Natural killer cell (primary cell): ENCODE results near the gene GNAI2. TPM values are rescaled to one million over a fixed set of nuclear protein-coding genes. Genes with fewer than 3 reads are reported as not detected.

Source experiments
- ATAC-seq, 3 donors: fragments of 150-1000 bp in 2 of 3; fragments of 200-7000 bp in 1 of 3; cut with Tn5 transposase; 1 replicate in 1 of 3; 2 replicates in 2 of 3; pipeline ENCODE4 v1.10.0; 2021; ENCODE audit warnings: mild to moderate bottlenecking in 2 of 3, moderate library complexity in 2 of 3
- DNase-seq, 2 donors: peaks; one replicate each; pipeline versions ENCODE4 v3.0.0 to v3.0.0-alpha.2; 2013 to 2021; ENCODE audit warnings: mixed read lengths in 1 of 2
- H3K27ac ChIP-seq: one replicate; pipeline ENCODE4 v1.5.1; 2013; ENCODE audit warnings: mild to moderate bottlenecking, low read length
- H3K27me3 ChIP-seq: one replicate; pipeline ENCODE4 v1.6.1; 2013; ENCODE audit warnings: low read length; ENCODE audit not compliant: control insufficient read depth, insufficient read depth
- H3K36me3 ChIP-seq: one replicate; pipeline ENCODE4 v1.6.1; 2013; ENCODE audit warnings: low read length; ENCODE audit not compliant: control insufficient read depth, insufficient read depth
- H3K4me1 ChIP-seq: one replicate; pipeline ENCODE4 v1.6.1; 2013; ENCODE audit warnings: low read length; ENCODE audit not compliant: control insufficient read depth, insufficient read depth
- H3K4me3 ChIP-seq: one replicate; pipeline ENCODE4 v1.5.1; 2013; ENCODE audit warnings: low read length
- H3K9me3 ChIP-seq: one replicate; pipeline ENCODE4 v1.6.1; 2013; ENCODE audit warnings: low read length; ENCODE audit not compliant: control insufficient read depth, insufficient read depth
- H3K27ac Mint-ChIP-seq, 2 donors: one replicate each; pipeline ENCODE4 v1.8.0; 2022; ENCODE audit warnings: mild to moderate bottlenecking in 2 of 2, mixed read lengths in 2 of 2, moderate library complexity in 1 of 2
- H3K27me3 Mint-ChIP-seq, 2 donors: one replicate each; pipeline ENCODE4 v1.8.0; 2022; ENCODE audit warnings: low read depth in 2 of 2, mixed read lengths in 2 of 2
- H3K36me3 Mint-ChIP-seq: one replicate; pipeline ENCODE4 v1.8.0; 2022; ENCODE audit warnings: mixed read lengths
- H3K4me1 Mint-ChIP-seq, 2 donors: one replicate each; pipeline ENCODE4 v1.8.0; 2022; ENCODE audit warnings: mixed read lengths in 2 of 2
- H3K4me3 Mint-ChIP-seq: one replicate; pipeline ENCODE4 v1.8.0; 2022; ENCODE audit warnings: mild to moderate bottlenecking, moderate library complexity, mixed read lengths
- H3K9me3 Mint-ChIP-seq, 2 donors: one replicate each; pipeline ENCODE4 v1.8.0; 2022; ENCODE audit warnings: mixed read lengths in 2 of 2
- whole genome bisulfite sequencing: methylation state at CpG from one replicate; pipeline ENCODE4 v1.1.7; 2013; ENCODE audit warnings: missing lambda C conversion rate; ENCODE audit not compliant: insufficient coverage; 5-methylcytosine and 5-hydroxymethylcytosine counted together
- intact Hi-C: fragments of 100-400 bp; cut with micrococcal nuclease; formaldehyde crosslinking; loops from one replicate; pipeline ENCODE4 v1.14.2; 2022
- total RNA-seq, 4 donors: library from RNA; stranded (reverse); fragments of 120-200 nt in 1 of 4; gene quantifications; one replicate each; pipeline versions ENCODE4 v1.2.3 to v1.2.4, GENCODE V29; 2013 to 2022
- TF ChIP-seq, protein P1 (sequence below): fragments of 200-600 bp; IDR thresholded peaks from one replicate; pipeline ENCODE4 v1.8.0; 2022; ENCODE audit warnings: antibody characterized with exemption

The GNAI2 gene
- total RNA-seq, 3 donors from 2014 or later (not counting 1 experiment from before 2014, with no cell fraction given) = 428 to 467 (median 447) TPM

DNA sequence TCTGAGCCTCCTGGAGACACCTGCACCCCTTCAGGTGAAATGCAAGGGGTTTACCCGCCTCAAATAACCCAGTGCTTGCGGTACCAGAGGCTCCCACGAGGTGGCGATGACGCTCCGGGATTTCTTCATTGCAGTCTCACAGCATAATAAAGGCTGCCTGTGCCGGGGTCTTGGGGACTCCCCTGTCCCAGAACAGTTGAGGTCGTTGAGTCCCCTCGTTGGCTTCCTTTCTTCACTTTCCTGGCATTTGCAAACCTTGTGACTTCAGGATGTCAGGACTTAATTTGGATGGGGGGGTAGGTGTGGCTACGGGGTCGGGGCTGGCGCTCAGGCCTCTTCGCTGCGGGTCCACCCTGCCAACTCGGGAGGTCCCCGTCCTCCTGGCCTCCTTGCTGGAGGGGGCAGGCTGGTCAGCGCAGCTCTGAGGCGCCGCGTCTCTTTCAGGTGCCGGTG, 43.3 kb upstream of the GNAI2 start:
- 15% methylated on average over 21 of the region's 21 CpGs for WGBS
- Mint-ChIP-seq H3K4me3 (no peak overlapping the region), H3K36me3 (no peaks in the 10 kb centered on the region), H3K27me3 (peaks cover 7 to 12% of the 10 kb centered on the region in 2 donors), H3K4me1 (peaks cover 0 to 6% of the 10 kb centered on the region in 2 donors), H3K9me3 (no peaks in the 10 kb centered on the region), H3K27ac (no peak overlapping the region)
- TF ChIP-seq, protein P1, sequence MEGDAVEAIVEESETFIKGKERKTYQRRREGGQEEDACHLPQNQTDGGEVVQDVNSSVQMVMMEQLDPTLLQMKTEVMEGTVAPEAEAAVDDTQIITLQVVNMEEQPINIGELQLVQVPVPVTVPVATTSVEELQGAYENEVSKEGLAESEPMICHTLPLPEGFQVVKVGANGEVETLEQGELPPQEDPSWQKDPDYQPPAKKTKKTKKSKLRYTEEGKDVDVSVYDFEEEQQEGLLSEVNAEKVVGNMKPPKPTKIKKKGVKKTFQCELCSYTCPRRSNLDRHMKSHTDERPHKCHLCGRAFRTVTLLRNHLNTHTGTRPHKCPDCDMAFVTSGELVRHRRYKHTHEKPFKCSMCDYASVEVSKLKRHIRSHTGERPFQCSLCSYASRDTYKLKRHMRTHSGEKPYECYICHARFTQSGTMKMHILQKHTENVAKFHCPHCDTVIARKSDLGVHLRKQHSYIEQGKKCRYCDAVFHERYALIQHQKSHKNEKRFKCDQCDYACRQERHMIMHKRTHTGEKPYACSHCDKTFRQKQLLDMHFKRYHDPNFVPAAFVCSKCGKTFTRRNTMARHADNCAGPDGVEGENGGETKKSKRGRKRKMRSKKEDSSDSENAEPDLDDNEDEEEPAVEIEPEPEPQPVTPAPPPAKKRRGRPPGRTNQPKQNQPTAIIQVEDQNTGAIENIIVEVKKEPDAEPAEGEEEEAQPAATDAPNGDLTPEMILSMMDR = peak; percentile 83
- Histone ChIP-seq H3K4me1 (peaks cover 21% of the 10 kb centered on the region), H3K4me3 (no peak overlapping the region), H3K9me3 (no peaks in the 10 kb centered on the region), H3K27ac (no peak overlapping the region), H3K36me3 (no peaks in the 10 kb centered on the region), H3K27me3 (peaks cover 12% of the 10 kb centered on the region)
- intact Hi-C loops = loop anchor here (1.0 kb wide), 1 partner anchor 81 kb away; no protein-coding TSS in a partner anchor
- ATAC-seq (peak; percentile 54 to 69 (median 58)), DNase-seq (peak; percentile 81 to 91)

DNA sequence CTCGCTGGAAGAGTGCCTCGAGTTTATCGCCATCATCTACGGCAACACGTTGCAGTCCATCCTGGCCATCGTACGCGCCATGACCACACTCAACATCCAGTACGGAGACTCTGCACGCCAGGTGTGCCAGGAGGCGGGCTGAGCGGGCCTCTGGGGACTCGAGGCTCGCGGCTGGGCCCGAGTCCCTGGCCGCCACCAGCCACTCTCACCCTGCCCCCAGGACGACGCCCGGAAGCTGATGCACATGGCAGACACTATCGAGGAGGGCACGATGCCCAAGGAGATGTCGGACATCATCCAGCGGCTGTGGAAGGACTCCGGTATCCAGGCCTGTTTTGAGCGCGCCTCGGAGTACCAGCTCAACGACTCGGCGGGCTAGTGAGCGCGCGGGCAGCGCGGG, 42.7 kb upstream of the GNAI2 start:
- ATAC-seq = no peak
- Histone ChIP-seq H3K27me3 (peaks cover 12% of the 10 kb centered on the region), H3K36me3 (no peaks in the 10 kb centered on the region), H3K4me1 (peaks cover 21% of the 10 kb centered on the region), H3K27ac (no peak overlapping the region), H3K9me3 (no peaks in the 10 kb centered on the region), H3K4me3 (no peak overlapping the region)
- Mint-ChIP-seq H3K9me3 (no peaks in the 10 kb centered on the region), H3K27me3 (peaks cover 7 to 12% of the 10 kb centered on the region in 2 donors), H3K4me3 (no peak overlapping the region), H3K27ac (no peak overlapping the region), H3K4me1 (peaks cover 0 to 6% of the 10 kb centered on the region in 2 donors), H3K36me3 (no peaks in the 10 kb centered on the region)
- TF ChIP-seq, protein P1 = no peak
- intact Hi-C loops = no loop called here
- 44% methylated on average over 36 of the region's 36 CpGs for WGBS
- no peak for DNase-seq

DNA sequence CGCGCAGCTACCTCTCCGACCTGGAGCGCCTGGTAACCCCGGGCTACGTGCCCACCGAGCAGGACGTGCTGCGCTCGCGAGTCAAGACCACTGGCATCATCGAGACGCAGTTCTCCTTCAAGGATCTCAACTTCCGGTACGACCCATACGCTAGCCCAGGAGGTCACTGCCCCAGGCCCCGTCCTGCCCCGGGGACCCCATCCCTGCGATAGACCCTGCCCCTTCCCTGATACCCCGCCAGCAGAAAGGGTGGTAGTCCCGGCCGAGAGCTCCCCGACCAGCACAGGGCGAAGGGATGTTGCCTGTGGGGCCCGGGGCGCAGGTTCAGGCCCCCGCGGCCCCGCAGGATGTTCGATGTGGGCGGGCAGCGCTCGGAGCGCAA, 42.3 kb upstream of the GNAI2 start:
- Histone ChIP-seq H3K27ac (no peak overlapping the region), H3K27me3 (peaks cover 12% of the 10 kb centered on the region), H3K36me3 (no peaks in the 10 kb centered on the region), H3K4me1 (peaks cover 21% of the 10 kb centered on the region), H3K9me3 (no peaks in the 10 kb centered on the region), H3K4me3 (no peak overlapping the region)
- ATAC-seq (no peak), DNase-seq (peak in 1 of 2 donors; percentile 21)
- Mint-ChIP-seq H3K27me3 (peaks cover 7 to 12% of the 10 kb centered on the region in 2 donors), H3K4me3 (no peak overlapping the region), H3K9me3 (no peaks in the 10 kb centered on the region), H3K4me1 (peaks cover 0 to 6% of the 10 kb centered on the region in 2 donors), H3K27ac (no peak overlapping the region), H3K36me3 (no peaks in the 10 kb centered on the region)
- WGBS = 28% methylated on average over 34 of the region's 34 CpGs
- TF ChIP-seq, protein P1 = no peak
- intact Hi-C loops = loop anchor here (1.0 kb wide), 2 partner anchors 33 to 53 kb away; no protein-coding TSS in a partner anchor
